ENCODE data around the gene NACC1. TPM values are rescaled to one million over a fixed set of nuclear protein-coding genes. Genes with fewer than 3 reads are reported as not detected.
A peak's percentile ranks its signal among the peaks of the same experiment; 100 is the strongest.
"Not testable (repeated sequence)": the region's sequence is repeated elsewhere in the genome, so short reads cannot be mapped to it uniquely, and the experiment has no call there.

The NACC1 gene
- total RNA-seq, 1 experiment from 2014 or later: 86.1 TPM

- DNase-seq (ENCODE audit: low read depth): peak; percentile 85
Measured at GRCh38 chr19:13163609-13164342, 45.7 kb downstream of the NACC1 start.

GRCh38 chr19:13164343-13165161, 46.5 kb downstream of the NACC1 start:
- DNase-seq (ENCODE audit: low read depth): peak; percentile 64

- DNase-seq (ENCODE audit: low read depth): no peak
Measured at GRCh38 chr19:13165162-13165997, 47.3 kb downstream of the NACC1 start.

GRCh38 chr19:13166151-13166550, 48.1 kb downstream of the NACC1 start:
- DNase-seq (ENCODE audit: low read depth): not testable (repeated sequence)

- peak; percentile 59 for DNase-seq (ENCODE audit: low read depth)
Measured at GRCh38 chr19:13169769-13170168, 51.7 kb downstream of the NACC1 start.

- DNase-seq (ENCODE audit: low read depth): no peak
Measured at GRCh38 chr19:13171146-13171545, 53.1 kb downstream of the NACC1 start.

GRCh38 chr19:13172346-13173138, 54.5 kb downstream of the NACC1 start:
- peak; percentile 90 for DNase-seq (ENCODE audit: low read depth)

- DNase-seq (ENCODE audit: low read depth): no peak
Measured at GRCh38 chr19:13173139-13173737, 55.2 kb downstream of the NACC1 start.

GRCh38 chr19:13176345-13176744, 58.3 kb downstream of the NACC1 start:
- no peak for DNase-seq (ENCODE audit: low read depth)

GRCh38 chr19:13177584-13177983, 59.5 kb downstream of the NACC1 start:
- DNase-seq (ENCODE audit: low read depth): not testable (repeated sequence)

- DNase-seq (ENCODE audit: low read depth): not testable (repeated sequence)
Measured at GRCh38 chr19:13178291-13178690, 60.2 kb downstream of the NACC1 start.

- DNase-seq (ENCODE audit: low read depth): no peak
Measured at GRCh38 chr19:13181747-13182388, 63.8 kb downstream of the NACC1 start.

- not testable (repeated sequence) for DNase-seq (ENCODE audit: low read depth)
Measured at GRCh38 chr19:13184926-13185325, 66.9 kb downstream of the NACC1 start.

- DNase-seq (ENCODE audit: low read depth): not testable (repeated sequence)
Measured at GRCh38 chr19:13185763-13186657, 67.9 kb downstream of the NACC1 start.

GRCh38 chr19:13186688-13187087, 68.6 kb downstream of the NACC1 start:
- not testable (repeated sequence) for DNase-seq (ENCODE audit: low read depth)

GRCh38 chr19:13187419-13187818, 69.4 kb downstream of the NACC1 start:
- DNase-seq (ENCODE audit: low read depth): no peak

GRCh38 chr19:13189600-13189999, 71.5 kb downstream of the NACC1 start:
- DNase-seq (ENCODE audit: low read depth): no peak

Data from LHCN-M2 (cell line).